PFSK-1 (cell line): ENCODE results near the gene APOL5.

ENCODE experiments used
- FOXP2 ChIP-seq: optimal IDR thresholded peaks from 2 replicates; pipeline ENCODE3; 2011; ENCODE audit warnings: borderline replicate concordance, control low read depth, inconsistent platforms; ENCODE audit not compliant: insufficient read depth; ENCODE audit errors: extremely low read length, extremely low read depth
- POLR2AphosphoS5 ChIP-seq: IDR thresholded peaks from 2 replicates; pipeline ENCODE4 v1.6.1; 2012; ENCODE audit warnings: low read depth, mild to moderate bottlenecking, control low read depth, low read length, moderate library complexity
- SIN3A ChIP-seq: IDR thresholded peaks from 2 replicates; pipeline ENCODE4 v1.6.1; 2012; ENCODE audit warnings: mild to moderate bottlenecking, low read length, moderate library complexity, borderline replicate concordance; ENCODE audit not compliant: insufficient read depth
- TAF1 ChIP-seq: IDR thresholded peaks from 2 replicates; pipeline ENCODE4 v1.6.1; 2012; ENCODE audit warnings: low read length, control low read depth, borderline replicate concordance; ENCODE audit not compliant: insufficient read depth
- TF ChIP-seq, protein P1 (sequence below), 2 experiments: IDR thresholded peaks; 2 replicates each; pipeline versions ENCODE4 v1.6.1 to v1.8.0; 2011 to 2012; ENCODE audit warnings: low read depth in 2 of 2, low read length in 2 of 2, control low read depth in 1 of 2, inconsistent platforms in 1 of 2, mild to moderate bottlenecking in 1 of 2, moderate library complexity in 1 of 2; ENCODE audit not compliant: insufficient read depth in 1 of 2

APOL5 gene

DNA sequence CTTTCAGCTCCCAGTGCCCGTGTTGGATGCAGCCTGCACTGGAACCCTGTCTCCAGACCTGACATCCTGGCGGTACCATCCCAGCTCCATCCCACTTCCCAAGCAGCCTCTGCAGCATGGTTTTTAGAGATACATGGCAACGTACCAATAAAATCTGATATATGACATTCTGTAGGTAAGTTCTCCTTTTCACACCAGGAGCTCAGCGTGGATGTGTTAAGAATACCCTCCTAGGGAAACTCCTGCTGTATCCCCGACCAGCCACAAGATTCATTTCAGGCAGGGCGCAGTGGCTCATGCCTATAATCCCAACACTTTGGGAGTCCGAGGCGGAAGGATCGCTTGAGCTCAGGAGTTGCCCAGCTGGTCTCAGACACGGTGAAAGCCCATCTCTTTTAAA is 15.4 kb downstream of the APOL5 start:
- TF ChIP-seq TAF1 (no peak), SIN3A (no peak), FOXP2 (no peak), POLR2AphosphoS5 (no peak)
- TF ChIP-seq, protein P1, sequence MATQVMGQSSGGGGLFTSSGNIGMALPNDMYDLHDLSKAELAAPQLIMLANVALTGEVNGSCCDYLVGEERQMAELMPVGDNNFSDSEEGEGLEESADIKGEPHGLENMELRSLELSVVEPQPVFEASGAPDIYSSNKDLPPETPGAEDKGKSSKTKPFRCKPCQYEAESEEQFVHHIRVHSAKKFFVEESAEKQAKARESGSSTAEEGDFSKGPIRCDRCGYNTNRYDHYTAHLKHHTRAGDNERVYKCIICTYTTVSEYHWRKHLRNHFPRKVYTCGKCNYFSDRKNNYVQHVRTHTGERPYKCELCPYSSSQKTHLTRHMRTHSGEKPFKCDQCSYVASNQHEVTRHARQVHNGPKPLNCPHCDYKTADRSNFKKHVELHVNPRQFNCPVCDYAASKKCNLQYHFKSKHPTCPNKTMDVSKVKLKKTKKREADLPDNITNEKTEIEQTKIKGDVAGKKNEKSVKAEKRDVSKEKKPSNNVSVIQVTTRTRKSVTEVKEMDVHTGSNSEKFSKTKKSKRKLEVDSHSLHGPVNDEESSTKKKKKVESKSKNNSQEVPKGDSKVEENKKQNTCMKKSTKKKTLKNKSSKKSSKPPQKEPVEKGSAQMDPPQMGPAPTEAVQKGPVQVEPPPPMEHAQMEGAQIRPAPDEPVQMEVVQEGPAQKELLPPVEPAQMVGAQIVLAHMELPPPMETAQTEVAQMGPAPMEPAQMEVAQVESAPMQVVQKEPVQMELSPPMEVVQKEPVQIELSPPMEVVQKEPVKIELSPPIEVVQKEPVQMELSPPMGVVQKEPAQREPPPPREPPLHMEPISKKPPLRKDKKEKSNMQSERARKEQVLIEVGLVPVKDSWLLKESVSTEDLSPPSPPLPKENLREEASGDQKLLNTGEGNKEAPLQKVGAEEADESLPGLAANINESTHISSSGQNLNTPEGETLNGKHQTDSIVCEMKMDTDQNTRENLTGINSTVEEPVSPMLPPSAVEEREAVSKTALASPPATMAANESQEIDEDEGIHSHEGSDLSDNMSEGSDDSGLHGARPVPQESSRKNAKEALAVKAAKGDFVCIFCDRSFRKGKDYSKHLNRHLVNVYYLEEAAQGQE (IDR thresholded peaks at IDR 0.05; ENCODE audit: insufficient read depth in 1 of 2, low read depth in 2 of 2, low read length in 2 of 2) = no peak

DNA sequence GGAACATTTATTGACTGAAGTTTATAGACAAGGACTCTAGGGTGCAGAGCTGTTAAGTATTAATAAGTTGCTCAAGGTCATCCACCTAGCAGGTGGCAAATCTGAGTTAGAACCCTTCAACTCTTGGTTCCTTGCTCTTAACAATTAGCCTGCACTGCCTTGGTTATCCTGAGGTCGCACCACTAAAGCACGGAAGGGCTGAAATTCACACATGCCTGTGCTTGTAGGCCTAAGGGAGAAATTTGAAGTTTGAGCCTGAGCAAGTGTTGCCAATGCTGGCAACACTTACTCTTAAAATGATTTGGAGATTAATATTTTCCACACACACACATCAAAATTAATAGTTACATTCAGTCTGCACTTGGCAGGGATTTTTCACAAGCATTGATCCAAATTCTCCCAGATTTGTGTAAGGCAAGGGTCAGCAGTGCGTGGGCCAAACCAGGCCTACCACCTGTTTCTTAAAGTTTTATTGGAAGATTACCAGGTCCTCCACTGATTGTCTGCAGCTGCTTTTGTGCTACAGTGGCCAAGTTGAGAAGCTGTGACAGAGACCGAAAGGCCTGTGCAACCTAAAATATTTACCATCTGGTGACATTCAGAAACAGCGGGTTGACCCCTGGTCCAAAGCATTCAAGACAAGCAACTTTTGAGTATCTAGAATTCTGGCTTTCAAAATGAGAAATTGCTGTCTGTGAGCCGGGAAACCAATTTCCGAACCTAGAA is 16.3 kb downstream of the APOL5 start:
- TF ChIP-seq POLR2AphosphoS5 = no peak
- TF ChIP-seq, protein P1 (IDR thresholded peaks at IDR 0.05; ENCODE audit: insufficient read depth in 1 of 2, low read depth in 2 of 2, low read length in 2 of 2) = no peak
- TF ChIP-seq TAF1 = no peak
- TF ChIP-seq SIN3A = no peak
- TF ChIP-seq FOXP2 = no peak

GRCh38 chr22:35734517-35734827 is 16.8 kb downstream of the APOL5 start:
- TF ChIP-seq POLR2AphosphoS5 = no peak
- TF ChIP-seq FOXP2 = no peak
- TF ChIP-seq, protein P1 (IDR thresholded peaks at IDR 0.05; ENCODE audit: insufficient read depth in 1 of 2, low read depth in 2 of 2, low read length in 2 of 2) = no peak
- TF ChIP-seq TAF1 = no peak
- TF ChIP-seq SIN3A = no peak

GRCh38 chr22:35735542-35735941 is 17.9 kb downstream of the APOL5 start:
- TF ChIP-seq FOXP2 = no peak
- TF ChIP-seq SIN3A = no peak
- TF ChIP-seq TAF1 = no peak
- TF ChIP-seq POLR2AphosphoS5 = no peak
- TF ChIP-seq, protein P1 (IDR thresholded peaks at IDR 0.05; ENCODE audit: insufficient read depth in 1 of 2, low read depth in 2 of 2, low read length in 2 of 2) = no peak

DNA sequence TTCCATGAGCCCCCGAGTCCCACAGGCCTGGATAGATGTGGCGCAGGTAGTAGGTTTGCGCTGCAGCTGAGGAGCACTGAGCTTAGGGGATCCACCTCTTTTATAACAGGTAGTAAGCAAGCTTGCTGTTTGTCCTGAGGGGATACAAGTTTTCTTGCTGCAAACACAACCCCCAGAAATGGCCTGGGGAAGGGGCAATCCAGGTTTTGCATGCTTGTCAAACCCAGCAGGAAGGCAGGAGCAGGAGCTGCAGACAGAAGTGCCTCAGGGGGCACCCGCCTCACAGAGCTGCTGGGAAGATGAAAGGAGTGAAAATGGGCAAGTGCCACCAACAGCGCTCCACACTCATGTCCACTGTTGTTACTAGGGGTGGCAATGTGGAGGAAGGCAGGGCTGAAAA is 18.5 kb downstream of the APOL5 start:
- TF ChIP-seq, protein P1 (IDR thresholded peaks at IDR 0.05; ENCODE audit: insufficient read depth in 1 of 2, low read depth in 2 of 2, low read length in 2 of 2) = no peak
- TF ChIP-seq FOXP2 (no peak), POLR2AphosphoS5 (no peak), TAF1 (no peak), SIN3A (no peak)
